ENCODE results near the gene ESYT2.

DNA sequence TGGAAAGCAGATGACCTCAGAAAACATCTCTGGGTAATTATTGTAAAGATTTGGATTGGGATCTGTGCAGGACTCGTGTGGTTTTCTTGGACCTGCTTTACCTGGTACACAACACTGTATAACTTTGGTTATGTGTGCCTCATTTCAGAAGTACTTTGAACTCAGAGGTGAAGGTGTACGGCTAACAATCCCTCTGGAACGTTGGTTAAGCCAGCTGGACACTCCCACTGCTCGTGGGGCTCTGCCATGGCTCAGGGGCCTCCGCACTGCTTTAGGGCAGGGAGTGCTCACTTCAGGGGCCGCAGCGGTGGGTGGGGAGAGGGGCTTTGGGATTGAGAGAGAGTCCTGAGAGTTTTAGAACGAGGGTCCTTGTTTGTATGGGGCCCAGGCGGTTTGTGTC, 40.6 kb upstream of the ESYT2 start:
- TF ChIP-seq POLR2A (IDR thresholded peaks at IDR 0.05; ENCODE audit: low read depth, low read length) (no peak), POLR2AphosphoS5 (IDR thresholded peaks at IDR 0.05; ENCODE audit: low read depth, low read length) (no peak)
